ENCODE results near the gene RALGPS1. TPM values are rescaled to one million over a fixed set of nuclear protein-coding genes. Genes with fewer than 3 reads are reported as not detected.

Gene RALGPS1
- total RNA-seq, 1 donor: 8.2 TPM

DNA sequence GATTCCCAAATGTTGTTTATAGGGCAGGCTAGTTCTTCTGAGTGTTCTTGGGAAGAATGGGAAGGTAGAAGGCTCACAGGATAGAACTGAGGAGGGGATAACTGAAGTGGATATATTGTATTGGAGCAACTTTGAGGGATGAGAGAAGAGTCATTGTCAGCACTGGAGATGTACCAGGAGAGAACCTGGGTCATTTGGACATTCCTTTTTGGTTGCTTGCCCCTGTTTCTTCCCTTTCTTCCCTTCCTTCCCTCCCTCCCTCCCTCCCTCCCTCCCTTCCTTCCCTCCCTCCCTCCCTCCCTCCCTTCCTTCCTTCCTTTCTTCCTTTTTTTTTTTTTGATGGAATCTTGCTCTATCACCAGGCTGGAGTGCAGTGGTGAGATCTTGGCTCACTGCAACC is 45.3 kb downstream of the RALGPS1 start:
- H3K27me3 ChIP-seq (ENCODE audit: insufficient read depth, low read length): no peaks in the 10 kb centered on the region
- no peak overlapping the region for H3K4me3 ChIP-seq (ENCODE audit: low read length)
- H3K4me1 ChIP-seq (ENCODE audit: insufficient read depth, low read length): no peaks in the 10 kb centered on the region
- no peaks in the 10 kb centered on the region for H3K9me3 ChIP-seq (ENCODE audit: low read depth, low read length)

DNA sequence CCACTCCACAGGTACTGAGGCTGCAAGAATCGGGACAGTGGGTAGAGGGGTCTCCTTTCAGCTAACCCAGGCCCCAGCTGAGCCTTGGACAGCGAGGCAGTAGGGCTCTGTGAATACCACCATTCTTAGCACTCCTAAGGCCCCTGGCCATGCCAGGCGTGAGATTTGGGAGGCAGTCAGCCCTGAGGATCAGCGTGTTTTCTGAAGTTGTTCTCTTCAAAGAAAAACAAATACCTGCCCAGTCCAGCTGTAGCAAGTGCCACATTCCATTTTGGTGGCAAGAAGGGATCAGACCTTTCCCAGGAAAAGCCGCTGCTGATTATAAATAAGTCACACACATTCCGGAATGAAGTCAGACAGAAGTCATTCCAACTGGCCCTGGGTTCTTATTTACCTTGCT is 47.8 kb downstream of the RALGPS1 start:
- Histone ChIP-seq H3K4me3 (ENCODE audit: low read length) (no peak overlapping the region), H3K4me1 (ENCODE audit: insufficient read depth, low read length) (no peaks in the 10 kb centered on the region), H3K27me3 (ENCODE audit: insufficient read depth, low read length) (no peaks in the 10 kb centered on the region), H3K9me3 (ENCODE audit: low read depth, low read length) (no peaks in the 10 kb centered on the region)

GRCh38 chr9:126965077-126965476 is 50.5 kb downstream of the RALGPS1 start:
- no peaks in the 10 kb centered on the region for H3K4me1 ChIP-seq (ENCODE audit: insufficient read depth, low read length)

DNA sequence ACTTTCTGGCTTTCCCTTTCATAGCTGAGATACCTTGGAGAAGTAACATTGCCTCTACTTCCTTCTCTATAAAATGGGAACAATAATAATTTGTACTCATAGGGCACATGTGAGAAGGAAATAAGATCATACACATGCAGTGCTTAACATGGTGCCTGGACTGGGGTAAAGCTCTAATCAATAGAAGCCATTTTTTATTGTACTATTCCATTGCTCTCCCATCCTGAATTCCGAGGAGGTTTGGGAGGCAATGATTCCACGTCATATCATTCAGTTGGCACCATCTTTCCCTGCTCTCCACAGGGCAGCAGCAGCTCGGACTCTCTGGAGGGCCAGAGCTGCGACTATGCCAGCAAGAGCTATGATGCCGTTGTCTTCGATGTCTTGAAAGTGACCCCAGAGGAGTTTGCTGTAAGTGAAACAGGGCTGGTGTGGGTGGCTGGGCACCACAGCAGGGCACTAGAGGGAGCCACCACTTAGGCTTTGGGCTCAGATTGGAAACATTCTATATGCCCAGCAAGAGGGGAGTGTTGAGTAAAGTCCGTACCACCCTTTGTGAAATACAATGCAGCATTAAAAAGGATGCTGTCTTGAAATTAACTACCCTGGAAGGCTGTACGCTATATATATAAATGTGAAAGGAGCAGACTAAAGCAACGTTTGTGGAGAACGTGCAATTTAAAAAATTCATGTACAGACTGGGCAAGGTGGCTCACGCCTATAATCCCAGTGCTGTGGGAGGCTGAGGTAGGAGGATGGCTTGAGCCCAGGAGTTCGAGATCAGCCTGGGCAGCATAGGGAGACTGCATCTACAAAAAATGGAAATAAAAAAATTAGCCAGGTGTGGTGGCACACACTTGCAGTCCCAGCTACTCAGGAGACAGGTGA is 51.2 kb downstream of the RALGPS1 start:
- H3K4me1 ChIP-seq (ENCODE audit: insufficient read depth, low read length): no peaks in the 10 kb centered on the region
- H3K27me3 ChIP-seq (ENCODE audit: insufficient read depth, low read length): no peaks in the 10 kb centered on the region
- H3K4me3 ChIP-seq (ENCODE audit: low read length): no peak overlapping the region
- no peaks in the 10 kb centered on the region for H3K9me3 ChIP-seq (ENCODE audit: low read depth, low read length)

More at GRCh38 chr9:126965077-126965476, 50.5 kb downstream of the RALGPS1 start:
- Histone ChIP-seq H3K27me3 (ENCODE audit: insufficient read depth, low read length) (no peaks in the 10 kb centered on the region), H3K9me3 (ENCODE audit: low read depth, low read length) (no peaks in the 10 kb centered on the region), H3K4me3 (ENCODE audit: low read length) (no peak overlapping the region)

- Histone ChIP-seq H3K4me3 (ENCODE audit: low read length) (no peak overlapping the region), H3K27me3 (ENCODE audit: insufficient read depth, low read length) (peaks cover 3% of the 10 kb centered on the region), H3K4me1 (ENCODE audit: insufficient read depth, low read length) (no peaks in the 10 kb centered on the region), H3K9me3 (ENCODE audit: low read depth, low read length) (no peaks in the 10 kb centered on the region)
Observed at GRCh38 chr9:126971261-126971660, 56.7 kb downstream of the RALGPS1 start.

DNA sequence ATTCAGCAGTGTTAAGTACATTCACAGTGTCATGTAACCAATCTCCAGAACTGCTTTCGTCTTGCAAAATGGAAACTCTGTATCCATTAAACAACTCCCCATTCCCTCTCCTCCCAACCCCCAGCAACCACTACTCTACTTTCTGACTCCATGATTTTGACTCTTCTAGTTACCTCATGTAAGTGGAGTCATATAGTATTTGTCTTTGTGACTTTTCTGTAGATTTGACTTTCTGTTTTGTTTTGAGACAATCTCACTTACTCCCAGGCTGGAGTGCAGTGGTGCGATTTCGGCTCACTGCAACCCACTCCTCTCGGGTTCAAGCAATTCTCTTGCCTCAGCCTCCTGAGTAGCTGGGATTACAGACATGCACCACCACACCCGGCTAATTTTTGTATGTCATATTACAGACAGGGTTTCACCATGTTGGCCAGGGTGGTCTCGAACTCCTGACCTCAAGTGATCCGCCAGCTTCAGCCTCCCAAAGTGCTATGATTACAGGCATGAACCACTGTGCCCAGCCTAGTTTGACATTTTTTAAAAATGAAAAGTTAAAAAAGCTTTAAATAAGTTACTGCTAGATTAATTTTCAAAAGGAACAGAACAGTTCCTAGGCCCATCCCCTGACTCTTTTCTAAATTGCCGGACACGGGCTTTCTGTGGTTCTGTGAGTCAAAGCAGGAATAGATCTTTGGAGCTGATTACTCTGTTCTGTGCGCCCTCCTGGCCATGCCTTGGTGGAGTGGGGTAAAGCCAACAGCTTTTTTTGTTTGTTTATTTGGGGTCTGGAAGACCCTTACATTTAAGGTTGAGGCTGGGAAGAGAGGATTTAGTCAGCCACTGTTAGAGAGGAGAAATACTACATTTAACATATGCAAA is 59.3 kb downstream of the RALGPS1 start:
- Histone ChIP-seq H3K4me3 (ENCODE audit: low read length) (no peak overlapping the region), H3K9me3 (ENCODE audit: low read depth, low read length) (no peaks in the 10 kb centered on the region), H3K4me1 (ENCODE audit: insufficient read depth, low read length) (no peaks in the 10 kb centered on the region), H3K27me3 (ENCODE audit: insufficient read depth, low read length) (peaks cover 3% of the 10 kb centered on the region)

DNA sequence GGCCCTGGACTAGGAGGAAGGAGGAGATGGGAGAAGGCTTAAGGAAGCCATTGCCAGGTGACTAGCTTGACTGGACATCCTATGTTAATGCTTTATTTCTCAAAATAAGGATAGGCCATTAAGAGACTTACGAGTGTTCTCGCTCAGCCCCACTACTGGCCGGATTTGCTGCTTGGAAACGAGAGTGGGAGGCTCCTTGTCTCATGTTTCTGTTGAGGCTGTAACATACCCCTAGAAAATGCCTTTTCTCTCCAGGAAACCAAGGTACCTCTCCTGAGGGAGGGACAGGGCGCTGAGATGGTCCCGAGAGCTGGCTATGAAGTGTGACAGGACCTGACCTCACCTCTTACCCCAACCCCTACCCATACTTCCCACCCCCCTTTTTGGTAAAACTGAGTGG is 60.0 kb downstream of the RALGPS1 start:
- Histone ChIP-seq H3K9me3 (ENCODE audit: low read depth, low read length) (no peaks in the 10 kb centered on the region), H3K27me3 (ENCODE audit: insufficient read depth, low read length) (peaks cover 3% of the 10 kb centered on the region), H3K4me3 (ENCODE audit: low read length) (no peak overlapping the region), H3K4me1 (ENCODE audit: insufficient read depth, low read length) (no peaks in the 10 kb centered on the region)

DNA sequence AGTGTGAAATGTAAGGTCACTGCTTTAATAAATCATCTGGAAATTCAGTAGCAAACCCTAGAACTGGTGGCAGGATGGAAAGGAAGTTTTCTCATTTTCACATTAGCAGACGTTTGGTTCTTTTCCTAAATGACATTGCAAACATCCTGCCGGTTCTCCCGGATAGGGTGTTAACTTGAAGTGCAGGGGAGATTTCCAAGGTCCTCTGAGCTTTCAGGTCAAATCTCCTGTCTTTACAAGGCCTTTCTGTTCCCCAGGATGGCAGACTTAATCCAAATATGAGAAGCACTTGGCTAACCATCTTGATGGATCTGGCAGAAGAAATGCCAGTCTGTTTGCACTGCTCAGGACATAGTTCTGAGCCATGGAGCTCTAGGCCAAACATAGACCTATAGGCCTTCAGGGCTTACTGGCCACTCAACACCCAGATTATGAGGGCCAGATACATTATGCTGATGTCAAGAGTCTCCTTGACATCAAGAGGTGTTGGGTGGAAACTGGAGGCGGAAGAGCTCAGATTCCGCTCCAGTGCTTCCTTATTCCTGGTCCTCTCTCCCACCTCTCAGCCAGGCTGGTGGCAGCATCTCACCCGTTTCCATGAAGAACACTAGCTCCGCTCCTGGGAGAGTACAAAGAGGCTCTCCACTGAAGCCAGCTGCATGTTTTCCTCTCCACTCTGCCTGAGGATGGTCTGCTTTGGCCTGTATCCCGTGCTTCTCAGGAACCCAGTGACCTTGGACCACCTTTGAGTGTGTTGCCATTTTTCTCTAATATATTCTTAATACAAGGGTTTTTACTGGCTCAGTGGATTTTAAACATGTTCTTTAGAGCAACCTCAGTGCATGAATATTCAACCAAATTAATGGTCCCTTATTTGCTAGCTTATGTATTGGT is 61.0 kb downstream of the RALGPS1 start:
- no peaks in the 10 kb centered on the region for H3K9me3 ChIP-seq (ENCODE audit: low read depth, low read length)
- peaks cover 11% of the 10 kb centered on the region for H3K27me3 ChIP-seq (ENCODE audit: insufficient read depth, low read length)
- no peaks in the 10 kb centered on the region for H3K4me1 ChIP-seq (ENCODE audit: insufficient read depth, low read length)
- no peak overlapping the region for H3K4me3 ChIP-seq (ENCODE audit: low read length)

DNA sequence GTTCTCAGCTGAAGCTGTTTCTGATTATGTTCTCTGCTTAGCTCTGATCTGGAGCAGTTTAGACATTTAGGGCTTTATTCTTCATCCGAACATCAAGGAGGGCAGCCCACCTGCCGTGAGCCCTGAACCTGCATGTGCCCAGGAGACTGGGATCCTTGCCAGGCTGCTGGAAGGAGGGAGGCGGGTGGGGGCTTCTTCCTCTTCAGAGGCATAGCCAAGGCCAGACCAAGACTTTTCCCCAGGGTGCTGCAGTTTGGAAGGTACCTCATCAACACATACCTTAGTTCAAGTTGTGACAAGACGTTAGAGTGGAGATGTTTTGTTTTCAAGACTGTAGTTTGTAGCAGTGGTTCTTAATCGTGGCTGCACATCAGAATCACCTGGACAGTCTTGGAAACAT is 64.9 kb downstream of the RALGPS1 start:
- peaks cover 11% of the 10 kb centered on the region for H3K4me1 ChIP-seq (ENCODE audit: insufficient read depth, low read length)
- H3K9me3 ChIP-seq (ENCODE audit: low read depth, low read length): no peaks in the 10 kb centered on the region
- peaks cover 41% of the 10 kb centered on the region for H3K27me3 ChIP-seq (ENCODE audit: insufficient read depth, low read length)
- H3K4me3 ChIP-seq (ENCODE audit: low read length): no peak overlapping the region

- H3K9me3 ChIP-seq (ENCODE audit: low read depth, low read length): no peaks in the 10 kb centered on the region
- peaks cover 47% of the 10 kb centered on the region for H3K27me3 ChIP-seq (ENCODE audit: insufficient read depth, low read length)
- peaks cover 18% of the 10 kb centered on the region for H3K4me1 ChIP-seq (ENCODE audit: insufficient read depth, low read length)
- no peak overlapping the region for H3K4me3 ChIP-seq (ENCODE audit: low read length)
Observed at GRCh38 chr9:126980231-126980630, 65.6 kb downstream of the RALGPS1 start.

- Histone ChIP-seq H3K4me1 (ENCODE audit: insufficient read depth, low read length) (peaks cover 28% of the 10 kb centered on the region), H3K4me3 (ENCODE audit: low read length) (no peak overlapping the region), H3K27me3 (ENCODE audit: insufficient read depth, low read length) (peaks cover 47% of the 10 kb centered on the region), H3K9me3 (ENCODE audit: low read depth, low read length) (no peaks in the 10 kb centered on the region)
Observed at GRCh38 chr9:126981218-126981617, 66.6 kb downstream of the RALGPS1 start.

GRCh38 chr9:126982215-126983002 is 67.8 kb downstream of the RALGPS1 start:
- peaks cover 39% of the 10 kb centered on the region for H3K4me1 ChIP-seq (ENCODE audit: insufficient read depth, low read length)
- H3K9me3 ChIP-seq (ENCODE audit: low read depth, low read length): no peaks in the 10 kb centered on the region
- H3K27me3 ChIP-seq (ENCODE audit: insufficient read depth, low read length): peaks cover 47% of the 10 kb centered on the region
- H3K4me3 ChIP-seq (ENCODE audit: low read length): no peak overlapping the region

DNA sequence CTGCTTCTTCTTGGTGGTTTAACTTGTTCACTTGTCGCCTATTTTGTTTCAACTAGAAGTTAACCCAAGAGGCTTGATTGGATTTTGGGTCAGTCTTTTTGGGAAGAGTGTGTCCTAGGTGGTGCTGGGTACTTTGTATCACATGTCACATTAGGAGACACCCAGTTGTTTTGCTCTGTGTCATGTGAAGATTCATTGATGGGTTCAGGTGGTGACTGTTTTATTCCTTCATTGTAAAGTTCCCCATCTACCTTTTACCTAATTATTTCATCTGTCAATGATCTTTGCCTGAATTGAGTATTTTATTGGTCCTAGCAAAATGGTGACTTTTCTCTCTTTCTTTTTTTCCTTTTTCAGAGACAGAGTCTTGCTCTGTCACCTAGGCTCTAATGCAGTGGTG is 69.2 kb downstream of the RALGPS1 start:
- Histone ChIP-seq H3K27me3 (ENCODE audit: insufficient read depth, low read length) (peaks cover 59% of the 10 kb centered on the region), H3K9me3 (ENCODE audit: low read depth, low read length) (no peaks in the 10 kb centered on the region), H3K4me1 (ENCODE audit: insufficient read depth, low read length) (peaks cover 53% of the 10 kb centered on the region), H3K4me3 (ENCODE audit: low read length) (no peak overlapping the region)

- Histone ChIP-seq H3K4me1 (ENCODE audit: insufficient read depth, low read length) (peaks cover 53% of the 10 kb centered on the region), H3K27me3 (ENCODE audit: insufficient read depth, low read length) (peaks cover 68% of the 10 kb centered on the region), H3K9me3 (ENCODE audit: low read depth, low read length) (no peaks in the 10 kb centered on the region), H3K4me3 (ENCODE audit: low read length) (no peak overlapping the region)
Observed at GRCh38 chr9:126984969-126985368, 70.4 kb downstream of the RALGPS1 start.

Measured in mononuclear cell (primary cell).